Measurements from ENCODE around the gene C3orf49. TPM values are rescaled to one million over a fixed set of nuclear protein-coding genes. Genes with fewer than 3 reads are reported as not detected.

Gene C3orf49
- total and polyA plus RNA-seq, 5 experiments from 2014 or later, result not detected

Other genes starting within 250 kb of the C3orf49 start
- not detected for gene SNTN, start 166.6 kb upstream of the C3orf49 start, total RNA-seq
- gene SNTN, start 166.6 kb upstream of the C3orf49 start, polyA plus RNA-seq, result not detected
- 10 to 100 TPM; 52.2 to 52.5 TPM for gene THOC7, start 44.5 kb downstream of the C3orf49 start, total RNA-seq
- gene THOC7, start 44.5 kb downstream of the C3orf49 start, polyA plus RNA-seq, result 100 to 1,000 TPM in 1 of 3 donors, 10 to 100 TPM in 2; 79.9 to 116 (median 100.0) TPM
- 100 to 1,000 TPM; 161 to 162 TPM for gene ATXN7, start 44.6 kb downstream of the C3orf49 start, total RNA-seq
- 10 to 100 TPM; 18.0 to 29.8 (median 21.9) TPM for gene ATXN7, start 44.6 kb downstream of the C3orf49 start, polyA plus RNA-seq
- gene SCAANT1, start 93.1 kb downstream of the C3orf49 start, total RNA-seq, result 1 to 10 TPM in 1 of 2 experiments, not detected in 1; 2.9 TPM
- gene SCAANT1, start 93.1 kb downstream of the C3orf49 start, polyA plus RNA-seq, result not detected
- 10 to 100 TPM; 76.8 to 82.9 TPM for gene PSMD6, start 204.2 kb downstream of the C3orf49 start, total RNA-seq
- gene PSMD6, start 204.2 kb downstream of the C3orf49 start, polyA plus RNA-seq, result 100 to 1,000 TPM; 107 to 114 (median 110) TPM